GM13977 (cell line): ENCODE results near the gene CNTNAP5.

ENCODE experiments used
- DNase-seq: peaks from one replicate; pipeline ENCODE4 v3.0.0; 2012; ENCODE audit warnings: low spot score
- in situ Hi-C: fragments of 300-500 bp; cut with MboI; formaldehyde crosslinking; loops from one replicate; pipeline ENCODE4 v1.12.0; 2022; ENCODE audit warnings: low sequenced_read_pairs, low pct_unique_long_range_greater_than_20kb, mixed read lengths, inconsistent platforms; ENCODE audit not compliant: unreplicated experiment
- TF ChIP-seq, protein P1 (sequence below): IDR thresholded peaks from 2 replicates; pipeline ENCODE4 v1.5.1; 2012; ENCODE audit warnings: mild to moderate bottlenecking, control low read depth; ENCODE audit not compliant: insufficient read depth; ENCODE audit errors: extremely low read depth, missing control alignments

CNTNAP5 gene

GRCh38 chr2:124025171-124025580, at the start of gene CNTNAP5:
Gene CNTNAP5 (plus strand): TSS chr2:124025287. CDS start chr2:124025651, 364 bp downstream.
- DNase-seq: peak; percentile 68
- TF ChIP-seq, protein P1, sequence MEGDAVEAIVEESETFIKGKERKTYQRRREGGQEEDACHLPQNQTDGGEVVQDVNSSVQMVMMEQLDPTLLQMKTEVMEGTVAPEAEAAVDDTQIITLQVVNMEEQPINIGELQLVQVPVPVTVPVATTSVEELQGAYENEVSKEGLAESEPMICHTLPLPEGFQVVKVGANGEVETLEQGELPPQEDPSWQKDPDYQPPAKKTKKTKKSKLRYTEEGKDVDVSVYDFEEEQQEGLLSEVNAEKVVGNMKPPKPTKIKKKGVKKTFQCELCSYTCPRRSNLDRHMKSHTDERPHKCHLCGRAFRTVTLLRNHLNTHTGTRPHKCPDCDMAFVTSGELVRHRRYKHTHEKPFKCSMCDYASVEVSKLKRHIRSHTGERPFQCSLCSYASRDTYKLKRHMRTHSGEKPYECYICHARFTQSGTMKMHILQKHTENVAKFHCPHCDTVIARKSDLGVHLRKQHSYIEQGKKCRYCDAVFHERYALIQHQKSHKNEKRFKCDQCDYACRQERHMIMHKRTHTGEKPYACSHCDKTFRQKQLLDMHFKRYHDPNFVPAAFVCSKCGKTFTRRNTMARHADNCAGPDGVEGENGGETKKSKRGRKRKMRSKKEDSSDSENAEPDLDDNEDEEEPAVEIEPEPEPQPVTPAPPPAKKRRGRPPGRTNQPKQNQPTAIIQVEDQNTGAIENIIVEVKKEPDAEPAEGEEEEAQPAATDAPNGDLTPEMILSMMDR: no peak
- in situ Hi-C loops: no loop called here

DNA sequence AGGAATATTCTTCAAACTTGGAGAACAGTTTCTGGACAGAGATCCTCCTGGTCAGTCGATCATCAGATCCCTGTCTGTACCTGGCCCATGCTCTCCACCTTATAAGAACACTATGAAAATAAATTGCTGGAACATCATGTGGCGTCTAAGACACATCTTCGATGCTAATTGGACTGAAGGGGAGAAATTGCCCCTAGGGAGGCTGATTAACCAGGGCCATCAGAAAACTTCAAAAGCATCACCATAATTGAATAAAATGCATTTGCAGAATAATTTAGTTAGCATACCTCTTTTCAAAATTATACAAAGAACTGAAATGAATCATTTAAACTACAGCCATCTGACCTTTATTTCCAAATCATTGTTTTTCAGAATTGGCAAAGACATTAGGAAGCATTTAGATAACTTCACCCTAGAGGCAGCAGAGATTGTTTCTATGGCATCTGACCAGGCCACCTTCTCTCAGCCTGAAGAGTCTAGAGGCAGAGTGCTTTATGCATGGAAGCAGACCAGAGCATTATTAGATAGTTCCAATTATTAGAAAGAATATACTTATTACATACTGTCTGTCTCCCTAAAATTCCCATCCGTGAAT, 48.9 kb upstream of the CNTNAP5 start:
- TF ChIP-seq, protein P1: no peak
- DNase-seq: no peak
- in situ Hi-C loops: no loop called here

DNA sequence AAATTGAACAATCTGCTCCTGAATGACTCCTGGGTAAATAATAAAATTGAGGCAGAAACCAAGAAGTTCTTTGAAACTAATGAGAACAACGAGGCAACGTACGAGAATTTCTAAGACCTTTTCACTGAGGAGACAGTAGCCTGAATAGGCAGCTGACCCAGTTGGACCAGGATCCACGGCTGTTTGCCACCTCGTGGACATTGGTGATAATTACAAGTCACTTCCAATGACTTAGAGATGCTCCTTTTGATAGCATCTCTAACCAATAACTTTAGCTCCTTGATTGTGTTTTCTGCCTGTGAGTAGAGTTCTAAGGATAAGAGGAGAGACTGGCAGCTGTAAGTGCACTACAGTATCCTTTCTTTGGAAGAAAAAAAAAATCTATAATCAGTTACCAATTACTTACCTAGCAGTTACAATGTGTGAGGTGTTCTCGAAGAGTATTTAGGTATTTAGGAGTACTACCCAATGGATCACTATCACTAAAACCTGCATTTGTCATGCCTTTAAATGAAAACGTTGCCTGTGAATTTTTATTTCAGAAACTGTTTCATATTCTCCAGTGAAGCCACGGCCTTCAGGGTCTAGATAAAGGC, 31.3 kb upstream of the CNTNAP5 start:
- TF ChIP-seq, protein P1: peak; percentile 43
- peak; percentile 12 for DNase-seq
- in situ Hi-C loops: no loop called here

DNA sequence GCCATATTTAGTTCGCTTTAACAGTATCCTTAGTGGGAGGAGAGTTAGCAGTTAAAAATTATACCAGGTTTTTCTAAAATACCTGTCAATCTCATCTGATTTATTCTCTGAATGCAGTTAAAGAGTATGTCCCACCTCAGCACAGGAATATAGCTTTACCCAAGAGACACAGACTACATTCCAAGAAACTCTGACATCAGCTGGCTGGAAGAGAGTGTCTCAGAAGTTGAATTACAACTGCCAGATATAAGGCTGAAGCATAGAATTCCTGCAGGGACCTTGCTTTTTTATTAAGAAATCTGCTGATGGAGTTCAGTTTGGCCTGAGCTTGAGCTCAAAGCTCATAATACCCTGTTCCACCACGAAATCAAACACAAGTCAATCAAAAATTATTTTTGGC, 25.4 kb upstream of the CNTNAP5 start:
- in situ Hi-C loops: no loop called here
- DNase-seq: no peak
- TF ChIP-seq, protein P1: no peak

DNA sequence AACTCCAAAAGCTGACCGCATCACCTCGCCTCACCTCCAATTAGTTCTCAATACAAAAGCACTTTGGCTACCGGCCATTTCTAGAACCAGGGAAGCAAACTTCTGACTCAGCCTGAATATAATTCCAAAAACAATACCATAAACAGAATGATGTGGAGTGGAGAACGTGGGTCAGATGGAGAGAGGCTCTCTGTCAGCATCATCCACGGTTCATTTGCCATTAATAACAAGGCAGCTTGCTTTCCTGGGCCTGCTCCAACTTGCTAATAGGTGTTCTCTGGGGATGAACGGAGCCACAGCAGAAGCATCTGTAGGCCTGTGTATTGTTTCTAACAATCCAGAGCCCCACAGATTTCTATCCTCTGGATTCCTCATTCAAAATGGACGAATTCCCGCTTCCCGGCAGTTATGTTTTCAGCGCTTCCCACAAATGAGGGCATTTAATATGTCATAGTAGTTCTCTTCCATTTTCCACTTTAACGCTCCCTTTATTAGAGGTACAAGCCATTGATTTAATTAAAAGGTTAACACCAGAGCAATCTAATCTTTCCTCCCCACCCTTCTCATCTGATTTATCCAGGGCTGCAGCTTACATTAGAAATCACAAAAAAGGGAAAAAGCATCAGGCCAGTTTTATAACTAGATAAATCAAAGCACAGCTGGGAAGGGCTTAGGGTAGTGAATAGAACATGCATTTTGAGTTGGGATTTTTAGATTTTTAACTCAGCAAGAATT, 23.2 kb upstream of the CNTNAP5 start:
- in situ Hi-C loops: no loop called here
- TF ChIP-seq, protein P1: no peak
- no peak for DNase-seq

DNA sequence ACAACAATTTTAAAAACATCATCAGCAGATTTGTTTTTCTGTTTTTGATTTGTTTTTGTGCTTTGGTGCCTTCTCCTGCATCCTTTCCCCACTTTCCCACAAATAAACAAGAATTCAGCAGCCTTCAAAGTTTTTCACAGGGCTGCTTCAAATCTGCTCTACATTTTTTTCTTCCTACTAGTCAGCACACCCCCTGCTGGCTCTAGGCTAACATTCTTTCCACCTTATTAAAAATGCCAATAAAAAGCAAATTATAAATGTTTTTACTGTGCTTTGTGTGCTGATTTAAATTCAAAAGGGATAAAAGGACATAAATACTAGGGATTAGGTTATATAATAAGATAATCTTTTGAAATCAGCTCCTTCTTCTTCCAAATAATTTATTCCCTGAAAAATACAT, 6.2 kb upstream of the CNTNAP5 start:
- in situ Hi-C loops: no loop called here
- no peak for DNase-seq

More for the DNA sequence above, 6.2 kb upstream of the CNTNAP5 start:
- TF ChIP-seq, protein P1: no peak
